Measurements from ENCODE around the gene ZNF528. TPM values are rescaled to one million over a fixed set of nuclear protein-coding genes. Genes with fewer than 3 reads are reported as not detected.

Gene ZNF528
- total and polyA plus RNA-seq, 2 experiments from 2014 or later, result 25.5 to 30.0 TPM

DNA sequence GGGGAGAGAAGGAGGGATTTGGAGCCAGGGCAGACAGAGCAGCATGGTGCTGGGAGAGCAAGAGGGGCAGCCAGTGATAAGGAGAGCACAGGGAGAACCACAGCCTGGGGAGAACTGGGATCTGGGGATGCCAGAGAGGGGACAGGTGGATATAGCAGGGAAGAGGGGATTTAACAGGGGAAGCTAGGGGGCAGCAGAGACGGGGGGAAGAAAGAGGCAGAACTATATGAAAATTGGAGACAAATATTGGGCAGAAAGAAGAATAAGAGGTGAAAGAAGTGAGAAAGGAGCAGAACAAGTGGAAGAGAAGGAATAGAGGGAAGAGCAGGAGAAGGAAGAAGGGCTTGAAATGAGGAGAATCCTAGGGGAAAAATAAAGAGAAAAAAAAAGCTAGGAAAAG is 6.5 kb upstream of the ZNF528 start:
- Histone ChIP-seq H3K27me3 (ENCODE audit: insufficient read depth) (no peaks in the 10 kb centered on the region), H3K36me3 (ENCODE audit: insufficient read depth) (peaks cover 16% of the 10 kb centered on the region; the same call in 1 of the 2 replicates), H3K4me1 (ENCODE audit: insufficient read depth) (no peaks in the 10 kb centered on the region), H2AFZ (no peak overlapping the region), H3K9me2 (ENCODE audit: insufficient read depth) (no peaks in the 10 kb centered on the region), H3F3A (replicated peaks; ENCODE audit: low read depth) (no peaks in the 10 kb centered on the region), H4K20me1 (replicated peaks; ENCODE audit: insufficient read depth) (0 out of 2 replicates have a peak, but pooled peaks cover 5% of the 10 kb centered on the region), H3K4me2 (no peak overlapping the region), H3K4me3 (no peak overlapping the region), H3K79me2 (replicated peaks; ENCODE audit: insufficient read depth) (peaks cover 6% of the 10 kb centered on the region), H3K27ac (ENCODE audit: low read depth) (no peak overlapping the region)
- Mint-ChIP-seq H3K4me3 (no peak overlapping the region), H3K4me1 (no peaks in the 10 kb centered on the region), H3K27ac (no peak overlapping the region), H3K9me3 (peaks cover 79% of the 10 kb centered on the region), H3K27me3 (ENCODE audit: insufficient read depth, low read depth, poor library complexity) (peaks cover 5% of the 10 kb centered on the region), H3K36me3 (ENCODE audit: low read depth) (peaks cover 81% of the 10 kb centered on the region)
- peak; percentile 59 for ATAC-seq
- TF ChIP-seq, protein P1, sequence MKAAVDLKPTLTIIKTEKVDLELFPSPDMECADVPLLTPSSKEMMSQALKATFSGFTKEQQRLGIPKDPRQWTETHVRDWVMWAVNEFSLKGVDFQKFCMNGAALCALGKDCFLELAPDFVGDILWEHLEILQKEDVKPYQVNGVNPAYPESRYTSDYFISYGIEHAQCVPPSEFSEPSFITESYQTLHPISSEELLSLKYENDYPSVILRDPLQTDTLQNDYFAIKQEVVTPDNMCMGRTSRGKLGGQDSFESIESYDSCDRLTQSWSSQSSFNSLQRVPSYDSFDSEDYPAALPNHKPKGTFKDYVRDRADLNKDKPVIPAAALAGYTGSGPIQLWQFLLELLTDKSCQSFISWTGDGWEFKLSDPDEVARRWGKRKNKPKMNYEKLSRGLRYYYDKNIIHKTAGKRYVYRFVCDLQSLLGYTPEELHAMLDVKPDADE (IDR thresholded peaks at IDR 0.05), result no peak
- TF ChIP-seq, protein P2, sequence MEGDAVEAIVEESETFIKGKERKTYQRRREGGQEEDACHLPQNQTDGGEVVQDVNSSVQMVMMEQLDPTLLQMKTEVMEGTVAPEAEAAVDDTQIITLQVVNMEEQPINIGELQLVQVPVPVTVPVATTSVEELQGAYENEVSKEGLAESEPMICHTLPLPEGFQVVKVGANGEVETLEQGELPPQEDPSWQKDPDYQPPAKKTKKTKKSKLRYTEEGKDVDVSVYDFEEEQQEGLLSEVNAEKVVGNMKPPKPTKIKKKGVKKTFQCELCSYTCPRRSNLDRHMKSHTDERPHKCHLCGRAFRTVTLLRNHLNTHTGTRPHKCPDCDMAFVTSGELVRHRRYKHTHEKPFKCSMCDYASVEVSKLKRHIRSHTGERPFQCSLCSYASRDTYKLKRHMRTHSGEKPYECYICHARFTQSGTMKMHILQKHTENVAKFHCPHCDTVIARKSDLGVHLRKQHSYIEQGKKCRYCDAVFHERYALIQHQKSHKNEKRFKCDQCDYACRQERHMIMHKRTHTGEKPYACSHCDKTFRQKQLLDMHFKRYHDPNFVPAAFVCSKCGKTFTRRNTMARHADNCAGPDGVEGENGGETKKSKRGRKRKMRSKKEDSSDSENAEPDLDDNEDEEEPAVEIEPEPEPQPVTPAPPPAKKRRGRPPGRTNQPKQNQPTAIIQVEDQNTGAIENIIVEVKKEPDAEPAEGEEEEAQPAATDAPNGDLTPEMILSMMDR (conservative IDR thresholded peaks at IDR 0.05; ENCODE audit: low read depth in 2 of 2), result peak; percentile 76 to 77
- peak; percentile 66 for DNase-seq (ENCODE audit: low spot score)

DNA sequence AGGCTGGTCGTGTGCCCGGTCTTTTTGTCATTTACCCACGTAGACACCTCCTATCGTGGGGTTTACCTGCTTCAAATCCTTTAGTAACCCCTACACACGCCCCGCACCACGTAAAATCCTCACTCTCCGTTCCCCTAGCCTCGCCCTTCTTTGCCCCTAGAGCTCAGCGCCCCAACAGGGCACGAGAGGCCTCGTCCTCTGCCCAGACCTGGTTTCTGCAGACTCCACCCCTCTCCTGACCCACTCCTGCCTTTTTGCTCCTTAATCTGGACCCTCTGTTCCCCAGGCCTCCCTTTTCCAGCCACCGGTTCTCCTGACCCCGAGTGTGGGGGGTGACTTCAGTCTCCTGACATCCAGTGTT is 412 bp downstream of the ZNF528 start:
- peak overlapping the region; percentile 82 for H2AFZ ChIP-seq
- H3K9me3 Mint-ChIP-seq, result peaks cover 77% of the 10 kb centered on the region

More for the DNA sequence above, 412 bp downstream of the ZNF528 start:
- Histone ChIP-seq H3K4me3 (peak overlapping the region; percentile 57), H3K4me1 (ENCODE audit: insufficient read depth) (peaks cover 12% of the 10 kb centered on the region; the same call in 1 of the 2 replicates), H3K9me2 (ENCODE audit: insufficient read depth) (no peaks in the 10 kb centered on the region), H3K4me2 (peak overlapping the region; percentile 74), H3K36me3 (ENCODE audit: insufficient read depth) (peaks cover 26% of the 10 kb centered on the region; the same call in 1 of the 2 replicates), H3K79me2 (replicated peaks; ENCODE audit: insufficient read depth) (peaks cover 16% of the 10 kb centered on the region), H3K27me3 (ENCODE audit: insufficient read depth) (no peaks in the 10 kb centered on the region), H3F3A (replicated peaks; ENCODE audit: low read depth) (no peaks in the 10 kb centered on the region), H4K20me1 (replicated peaks; ENCODE audit: insufficient read depth) (no peaks in the 10 kb centered on the region), H3K27ac (ENCODE audit: low read depth) (peak overlapping the region; percentile 95)
- peaks cover 78% of the 10 kb centered on the region for H3K36me3 Mint-ChIP-seq (ENCODE audit: low read depth)
- peak; percentile 86 for ATAC-seq
- DNase-seq (ENCODE audit: low spot score), result peak; percentile 44
- peak overlapping the region; percentile 86 for H3K4me3 Mint-ChIP-seq
- H3K4me1 Mint-ChIP-seq, result peaks cover 2% of the 10 kb centered on the region; the same call in 1 of the 3 replicates
- peaks cover 5% of the 10 kb centered on the region for H3K27me3 Mint-ChIP-seq (ENCODE audit: insufficient read depth, low read depth, poor library complexity)
- TF ChIP-seq, protein P2 (conservative IDR thresholded peaks at IDR 0.05; ENCODE audit: low read depth in 2 of 2), result peak; percentile 13 to 25; a peak in 2 of 4 replicates
- TF ChIP-seq, protein P3, sequence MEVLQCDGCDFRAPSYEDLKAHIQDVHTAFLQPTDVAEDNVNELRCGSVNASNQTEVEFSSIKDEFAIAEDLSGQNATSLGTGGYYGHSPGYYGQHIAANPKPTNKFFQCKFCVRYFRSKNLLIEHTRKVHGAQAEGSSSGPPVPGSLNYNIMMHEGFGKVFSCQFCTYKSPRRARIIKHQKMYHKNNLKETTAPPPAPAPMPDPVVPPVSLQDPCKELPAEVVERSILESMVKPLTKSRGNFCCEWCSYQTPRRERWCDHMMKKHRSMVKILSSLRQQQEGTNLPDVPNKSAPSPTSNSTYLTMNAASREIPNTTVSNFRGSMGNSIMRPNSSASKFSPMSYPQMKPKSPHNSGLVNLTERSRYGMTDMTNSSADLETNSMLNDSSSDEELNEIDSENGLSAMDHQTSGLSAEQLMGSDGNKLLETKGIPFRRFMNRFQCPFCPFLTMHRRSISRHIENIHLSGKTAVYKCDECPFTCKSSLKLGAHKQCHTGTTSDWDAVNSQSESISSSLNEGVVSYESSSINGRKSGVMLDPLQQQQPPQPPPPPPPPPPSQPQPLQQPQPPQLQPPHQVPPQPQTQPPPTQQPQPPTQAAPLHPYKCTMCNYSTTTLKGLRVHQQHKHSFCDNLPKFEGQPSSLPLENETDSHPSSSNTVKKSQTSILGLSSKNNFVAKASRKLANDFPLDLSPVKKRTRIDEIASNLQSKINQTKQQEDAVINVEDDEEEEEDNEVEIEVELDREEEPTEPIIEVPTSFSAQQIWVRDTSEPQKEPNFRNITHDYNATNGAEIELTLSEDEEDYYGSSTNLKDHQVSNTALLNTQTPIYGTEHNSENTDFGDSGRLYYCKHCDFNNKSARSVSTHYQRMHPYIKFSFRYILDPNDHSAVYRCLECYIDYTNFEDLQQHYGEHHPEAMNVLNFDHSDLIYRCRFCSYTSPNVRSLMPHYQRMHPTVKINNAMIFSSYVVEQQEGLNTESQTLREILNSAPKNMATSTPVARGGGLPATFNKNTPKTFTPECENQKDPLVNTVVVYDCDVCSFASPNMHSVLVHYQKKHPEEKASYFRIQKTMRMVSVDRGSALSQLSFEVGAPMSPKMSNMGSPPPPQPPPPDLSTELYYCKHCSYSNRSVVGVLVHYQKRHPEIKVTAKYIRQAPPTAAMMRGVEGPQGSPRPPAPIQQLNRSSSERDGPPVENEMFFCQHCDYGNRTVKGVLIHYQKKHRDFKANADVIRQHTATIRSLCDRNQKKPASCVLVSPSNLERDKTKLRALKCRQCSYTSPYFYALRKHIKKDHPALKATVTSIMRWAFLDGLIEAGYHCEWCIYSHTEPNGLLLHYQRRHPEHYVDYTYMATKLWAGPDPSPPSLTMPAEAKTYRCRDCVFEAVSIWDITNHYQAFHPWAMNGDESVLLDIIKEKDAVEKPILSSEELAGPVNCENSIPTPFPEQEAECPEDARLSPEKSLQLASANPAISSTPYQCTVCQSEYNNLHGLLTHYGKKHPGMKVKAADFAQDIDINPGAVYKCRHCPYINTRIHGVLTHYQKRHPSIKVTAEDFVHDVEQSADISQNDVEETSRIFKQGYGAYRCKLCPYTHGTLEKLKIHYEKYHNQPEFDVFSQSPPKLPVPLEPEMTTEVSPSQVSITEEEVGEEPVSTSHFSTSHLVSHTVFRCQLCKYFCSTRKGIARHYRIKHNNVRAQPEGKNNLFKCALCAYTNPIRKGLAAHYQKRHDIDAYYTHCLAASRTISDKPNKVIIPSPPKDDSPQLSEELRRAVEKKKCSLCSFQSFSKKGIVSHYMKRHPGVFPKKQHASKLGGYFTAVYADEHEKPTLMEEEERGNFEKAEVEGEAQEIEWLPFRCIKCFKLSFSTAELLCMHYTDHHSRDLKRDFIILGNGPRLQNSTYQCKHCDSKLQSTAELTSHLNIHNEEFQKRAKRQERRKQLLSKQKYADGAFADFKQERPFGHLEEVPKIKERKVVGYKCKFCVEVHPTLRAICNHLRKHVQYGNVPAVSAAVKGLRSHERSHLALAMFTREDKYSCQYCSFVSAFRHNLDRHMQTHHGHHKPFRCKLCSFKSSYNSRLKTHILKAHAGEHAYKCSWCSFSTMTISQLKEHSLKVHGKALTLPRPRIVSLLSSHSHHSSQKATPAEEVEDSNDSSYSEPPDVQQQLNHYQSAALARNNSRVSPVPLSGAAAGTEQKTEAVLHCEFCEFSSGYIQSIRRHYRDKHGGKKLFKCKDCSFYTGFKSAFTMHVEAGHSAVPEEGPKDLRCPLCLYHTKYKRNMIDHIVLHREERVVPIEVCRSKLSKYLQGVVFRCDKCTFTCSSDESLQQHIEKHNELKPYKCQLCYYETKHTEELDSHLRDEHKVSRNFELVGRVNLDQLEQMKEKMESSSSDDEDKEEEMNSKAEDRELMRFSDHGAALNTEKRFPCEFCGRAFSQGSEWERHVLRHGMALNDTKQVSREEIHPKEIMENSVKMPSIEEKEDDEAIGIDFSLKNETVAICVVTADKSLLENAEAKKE (CRISPR knock-in tag; IDR thresholded peaks at IDR 0.05), result no peak
- no peak for TF ChIP-seq EZH2 (IDR thresholded peaks at IDR 0.05; ENCODE audit: low read depth, unreplicated experiment)
- TF ChIP-seq ZNF331 (CRISPR knock-in tag; IDR thresholded peaks at IDR 0.05; ENCODE audit: low read depth), result no peak
- peak overlapping the region; percentile 68 for H3K27ac Mint-ChIP-seq

Data from GM23338 (cell line).